ENCODE measurements around the gene REPS1. TPM values are rescaled to one million over a fixed set of nuclear protein-coding genes. Genes with fewer than 3 reads are reported as not detected.

REPS1 gene
- total and polyA plus RNA-seq, 11 donors: 16.3 to 65.8 (median 38.3) TPM

DNA sequence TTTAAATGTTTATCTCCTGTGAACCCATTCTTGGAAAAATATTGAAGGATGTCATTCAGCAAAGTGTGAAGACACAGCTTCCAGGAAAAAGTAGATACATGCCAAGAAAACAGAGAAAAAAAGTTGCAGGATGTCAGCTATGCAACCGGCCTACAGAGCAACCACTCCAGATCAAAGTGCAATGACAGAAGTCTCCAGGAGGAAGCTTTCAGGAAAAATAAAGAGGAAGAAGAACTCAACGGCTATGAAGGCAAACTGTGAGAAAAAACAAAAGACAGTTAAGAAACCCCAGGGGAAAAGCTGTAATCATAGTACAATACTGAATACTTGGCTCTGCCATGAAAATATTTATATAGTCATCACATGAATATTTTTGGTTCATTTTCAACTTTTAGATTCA, 30.6 kb downstream of the REPS1 start:
- Histone ChIP-seq H3K4me3 (no peak overlapping the region), H3K27me3 (no peaks in the 10 kb centered on the region), H3K9me3 (no peaks in the 10 kb centered on the region), H3K36me3 (no peaks in the 10 kb centered on the region), H3K4me1 (peaks cover 0 to 57% (median 21%) of the 10 kb centered on the region in 12 donors), H3K27ac (peak overlapping the region in 8 of 12 donors; percentile 2 to 63 (median 8))
- intact Hi-C loops (cut with DNase I): no loop called here
- no peak for TF ChIP-seq POLR2A (IDR thresholded peaks at IDR 0.05)
- WGBS, 4 donors: 8 to 16% (median 10%) methylated on average over 2 of the region's 2 CpGs
- DNase-seq: no peak
- peak in 2 of 4 donors; percentile 54 to 56 for ATAC-seq

DNA sequence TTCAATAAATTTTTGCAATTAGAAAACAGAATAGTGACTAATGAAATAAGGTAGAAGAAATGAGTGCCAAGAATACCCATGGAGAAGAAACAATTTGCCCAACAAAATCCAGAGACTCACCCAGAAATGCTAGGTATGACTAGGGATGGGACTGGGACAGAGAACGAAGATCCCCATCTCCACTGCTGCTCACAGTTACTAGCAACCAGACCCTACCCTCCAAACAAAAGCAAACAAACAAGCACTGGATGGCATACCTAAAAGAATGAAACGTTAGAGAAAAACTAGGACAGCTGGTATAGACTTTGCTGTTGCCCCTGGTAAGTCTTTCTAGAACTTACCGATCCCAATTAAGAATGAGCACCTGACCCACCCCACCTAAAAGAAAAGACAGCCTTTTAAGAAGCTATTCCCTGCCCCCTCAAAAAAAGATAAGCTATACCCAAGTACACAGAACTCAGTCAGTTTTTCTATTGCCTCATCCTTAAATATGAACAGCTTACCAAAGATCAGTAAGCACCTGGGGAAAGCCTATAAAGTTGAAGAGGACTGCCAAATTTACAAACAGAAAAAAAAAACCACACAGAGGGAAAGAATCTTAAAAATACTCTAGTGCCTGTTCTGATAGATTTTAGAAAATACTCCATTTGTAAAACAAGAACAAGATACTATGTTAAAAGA, 31.7 kb downstream of the REPS1 start:
- Histone ChIP-seq H3K36me3 (no peaks in the 10 kb centered on the region), H3K4me3 (no peak overlapping the region), H3K4me1 (peaks cover 0 to 57% (median 21%) of the 10 kb centered on the region in 12 donors), H3K27me3 (no peaks in the 10 kb centered on the region), H3K27ac (no peak overlapping the region), H3K9me3 (no peaks in the 10 kb centered on the region)
- WGBS, 4 donors: 84 to 89% (median 84%) methylated on average over 3 of the region's 3 CpGs
- DNase-seq (no peak), ATAC-seq (no peak)
- no peak for TF ChIP-seq POLR2A (IDR thresholded peaks at IDR 0.05)
- TF ChIP-seq, protein P1, sequence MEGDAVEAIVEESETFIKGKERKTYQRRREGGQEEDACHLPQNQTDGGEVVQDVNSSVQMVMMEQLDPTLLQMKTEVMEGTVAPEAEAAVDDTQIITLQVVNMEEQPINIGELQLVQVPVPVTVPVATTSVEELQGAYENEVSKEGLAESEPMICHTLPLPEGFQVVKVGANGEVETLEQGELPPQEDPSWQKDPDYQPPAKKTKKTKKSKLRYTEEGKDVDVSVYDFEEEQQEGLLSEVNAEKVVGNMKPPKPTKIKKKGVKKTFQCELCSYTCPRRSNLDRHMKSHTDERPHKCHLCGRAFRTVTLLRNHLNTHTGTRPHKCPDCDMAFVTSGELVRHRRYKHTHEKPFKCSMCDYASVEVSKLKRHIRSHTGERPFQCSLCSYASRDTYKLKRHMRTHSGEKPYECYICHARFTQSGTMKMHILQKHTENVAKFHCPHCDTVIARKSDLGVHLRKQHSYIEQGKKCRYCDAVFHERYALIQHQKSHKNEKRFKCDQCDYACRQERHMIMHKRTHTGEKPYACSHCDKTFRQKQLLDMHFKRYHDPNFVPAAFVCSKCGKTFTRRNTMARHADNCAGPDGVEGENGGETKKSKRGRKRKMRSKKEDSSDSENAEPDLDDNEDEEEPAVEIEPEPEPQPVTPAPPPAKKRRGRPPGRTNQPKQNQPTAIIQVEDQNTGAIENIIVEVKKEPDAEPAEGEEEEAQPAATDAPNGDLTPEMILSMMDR (IDR thresholded peaks at IDR 0.05): no peak
- intact Hi-C loops (cut with DNase I): no loop called here

GRCh38 chr6:138955262-138955661, 32.8 kb downstream of the REPS1 start:
- Histone ChIP-seq H3K4me1 (peaks cover 0 to 57% (median 21%) of the 10 kb centered on the region in 12 donors), H3K27me3 (no peaks in the 10 kb centered on the region), H3K36me3 (no peaks in the 10 kb centered on the region), H3K4me3 (no peak overlapping the region), H3K9me3 (no peaks in the 10 kb centered on the region), H3K27ac (no peak overlapping the region)
- intact Hi-C loops (cut with DNase I): no loop called here
- no peak for ATAC-seq
- DNase-seq: no peak
- TF ChIP-seq, protein P1 (IDR thresholded peaks at IDR 0.05): no peak
- TF ChIP-seq POLR2A (IDR thresholded peaks at IDR 0.05): no peak

DNA sequence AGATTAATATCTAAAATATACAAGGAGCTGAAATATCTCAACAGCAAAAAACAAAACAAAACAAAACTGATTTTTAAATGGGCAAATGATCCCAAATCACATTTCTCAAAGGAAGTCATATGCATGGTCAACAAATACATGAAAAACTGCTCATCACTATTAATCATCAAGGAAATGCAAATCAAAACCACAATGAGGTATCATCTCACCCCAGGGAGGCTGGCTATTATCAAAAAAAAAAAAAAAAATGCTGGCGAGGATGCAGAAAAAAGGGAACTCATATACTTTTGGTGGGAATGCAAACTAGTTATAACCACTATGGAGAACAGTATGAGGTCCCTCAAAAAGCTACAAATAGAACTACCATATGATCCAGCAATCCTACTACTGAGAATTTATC, 34.6 kb downstream of the REPS1 start:
- intact Hi-C loops (cut with DNase I): no loop called here
- peaks cover 0 to 53% (median 22%) of the 10 kb centered on the region in 12 donors for H3K4me1 ChIP-seq
- ATAC-seq: no peak
- no peak overlapping the region for H3K4me3 ChIP-seq
- no peaks in the 10 kb centered on the region for H3K36me3 ChIP-seq
- H3K27me3 ChIP-seq: no peaks in the 10 kb centered on the region
- TF ChIP-seq, protein P1 (IDR thresholded peaks at IDR 0.05): no peak
- TF ChIP-seq POLR2A (IDR thresholded peaks at IDR 0.05): no peak
- DNase-seq: no peak
- no peaks in the 10 kb centered on the region for H3K9me3 ChIP-seq
- no peak overlapping the region for H3K27ac ChIP-seq
- 35 to 89% (median 75%) methylated on average over 1 of the region's 1 CpG for WGBS, 4 donors
